T-cell (primary cell): ENCODE measurements around the gene FLRT1. TPM values are rescaled to one million over a fixed set of nuclear protein-coding genes. Genes with fewer than 3 reads are reported as not detected.

ENCODE experiments used
- ATAC-seq, 4 experiments: fragments of 200-7000 bp in 3 of 4; fragments of 150-1000 bp in 1 of 4; cut with Tn5 transposase; replicated peaks in 1 of 4; 1 replicate in 3 of 4; 2 replicates in 1 of 4; pipeline ENCODE4 v1.10.0; 2021; ENCODE audit warnings: moderate library complexity in 3 of 4, mild to moderate bottlenecking in 2 of 4, moderate number of reproducible peaks in 1 of 4
- CTCF ChIA-PET, 2 donors: fragments of 300-600 bp; sonication (Branson Sonifier 250); formaldehyde crosslinking; loops; one replicate each; lab custom pipeline; 2022; ENCODE audit warnings: antibody characterized with exemption in 2 of 2; lab: Charles Lee
- POLR2A ChIA-PET, 2 donors: fragments of 300-600 bp; sonication (Branson Sonifier 250); formaldehyde crosslinking; loops; one replicate each; lab custom pipeline; 2022; ENCODE audit warnings: antibody characterized with exemption in 2 of 2; lab: Charles Lee
- DNase-seq, 35 experiments: peaks; one replicate each; pipeline versions ENCODE4 v3.0.0 to v3.0.0-alpha.2; 2013 to 2023
- H3K27ac ChIP-seq: one replicate; pipeline ENCODE4 v1.5.1; 2013; ENCODE audit warnings: low read length
- H3K27me3 ChIP-seq, 2 experiments: replicated peaks in 1 of 2; 1 replicate in 1 of 2; 2 replicates in 1 of 2; pipeline versions ENCODE4 v1.6.1 to v1.7.0; 2013; ENCODE audit warnings: low read length in 1 of 2, mixed read lengths in 1 of 2; ENCODE audit not compliant: control insufficient read depth in 2 of 2, insufficient read depth in 2 of 2; ENCODE audit errors: extremely low read depth in 1 of 2
- H3K36me3 ChIP-seq, 2 donors: 1 replicate in 1 of 2; 2 replicates in 1 of 2; pipeline versions ENCODE4 v1.6.1 to v1.7.0; 2013; ENCODE audit warnings: low read length in 1 of 2; ENCODE audit not compliant: control insufficient read depth in 2 of 2, insufficient read depth in 1 of 2; ENCODE audit errors: extremely low read depth in 1 of 2
- H3K4me1 ChIP-seq, 2 experiments: 1 replicate in 1 of 2; 2 replicates in 1 of 2; pipeline versions ENCODE4 v1.6.1 to v1.7.0; 2013; ENCODE audit warnings: low read length in 2 of 2, mixed read lengths in 1 of 2; ENCODE audit not compliant: insufficient read depth in 2 of 2, control insufficient read depth in 1 of 2; ENCODE audit errors: extremely low read depth in 1 of 2
- H3K4me3 ChIP-seq, 2 donors: 1 replicate in 1 of 2; 2 replicates in 1 of 2; pipeline versions ENCODE4 v1.5.1 to v1.7.0; 2013; ENCODE audit warnings: mild to moderate bottlenecking in 2 of 2, low read length in 1 of 2, moderate library complexity in 1 of 2; ENCODE audit not compliant: control insufficient read depth in 1 of 2; ENCODE audit errors: extremely low read depth in 1 of 2
- H3K9me3 ChIP-seq: 2 replicates; pipeline ENCODE4 v1.7.0; 2013
- H3K27ac Mint-ChIP-seq, 2 donors: one replicate each; pipeline ENCODE4 v1.8.0; 2020 to 2021; ENCODE audit warnings: mild to moderate bottlenecking in 2 of 2, mixed read lengths in 2 of 2
- H3K27me3 Mint-ChIP-seq, 2 donors: one replicate each; pipeline ENCODE4 v1.8.0; 2021 to 2022; ENCODE audit warnings: mixed read lengths in 2 of 2
- H3K36me3 Mint-ChIP-seq: one replicate; pipeline ENCODE4 v1.8.0; 2021; ENCODE audit warnings: mixed read lengths
- H3K4me1 Mint-ChIP-seq, 3 donors: one replicate each; pipeline ENCODE4 v1.8.0; 2020 to 2022; ENCODE audit warnings: mixed read lengths in 3 of 3, mild to moderate bottlenecking in 1 of 3
- H3K4me3 Mint-ChIP-seq, 3 donors: one replicate each; pipeline ENCODE4 v1.8.0; 2020 to 2022; ENCODE audit warnings: mild to moderate bottlenecking in 3 of 3, mixed read lengths in 3 of 3, moderate library complexity in 3 of 3
- H3K9me3 Mint-ChIP-seq, 3 donors: one replicate each; pipeline ENCODE4 v1.8.0; 2020 to 2022; ENCODE audit warnings: mixed read lengths in 3 of 3
- WGBS: methylation state at CpG from one replicate; pipeline ENCODE4 v1.1.5; 2013; ENCODE audit warnings: missing lambda C conversion rate; ENCODE audit not compliant: insufficient coverage; 5-methylcytosine and 5-hydroxymethylcytosine counted together
- total RNA-seq, 35 experiments: library from RNA in 6 of 35; stranded (reverse) in 6 of 35; fragments of 120-200 nt in 1 of 35; gene quantifications; one replicate each; pipeline versions ENCODE4 v1.2.1 to v1.2.4 and lab custom pipeline; 2013 to 2026

The FLRT1 gene
- total RNA-seq, 5 donors from 2014 or later (not counting 1 experiment from before 2014, with no cell fraction given): not detected

GRCh38 chr11:64065712-64066111 is 30.0 kb downstream of the FLRT1 start:
- Mint-ChIP-seq H3K27ac (no peak overlapping the region), H3K4me1 (peaks cover 6 to 9% (median 8%) of the 10 kb centered on the region in 3 donors), H3K27me3 (peaks cover 13 to 20% of the 10 kb centered on the region in 2 donors), H3K9me3 (no peaks in the 10 kb centered on the region), H3K4me3 (no peak overlapping the region), H3K36me3 (no peaks in the 10 kb centered on the region)
- whole genome bisulfite sequencing: no CpG with 5 or more reads among the region's 10 CpGs
- no peak overlapping the region for H3K4me3 ChIP-seq
- H3K27me3 ChIP-seq: peaks cover 0 to 54% of the 10 kb centered on the region in 2 experiments
- ChIA-PET POLR2A (no interaction called here), CTCF (no interaction called here)
- H3K36me3 ChIP-seq: no peaks in the 10 kb centered on the region
- DNase-seq (no peak), ATAC-seq (no peak)
- H3K27ac ChIP-seq: no peak overlapping the region
- H3K4me1 ChIP-seq: peaks cover 0 to 19% of the 10 kb centered on the region in 2 experiments
- no peaks in the 10 kb centered on the region for H3K9me3 ChIP-seq

- Histone ChIP-seq H3K4me3 (no peak overlapping the region), H3K27me3 (peaks cover 0 to 37% of the 10 kb centered on the region in 2 experiments), H3K36me3 (no peaks in the 10 kb centered on the region), H3K27ac (no peak overlapping the region), H3K4me1 (peaks cover 0 to 10% of the 10 kb centered on the region in 2 experiments), H3K9me3 (no peaks in the 10 kb centered on the region)
- peaks cover 5 to 9% of the 10 kb centered on the region in 2 donors for H3K27me3 Mint-ChIP-seq
- peak in 1 of 4 experiments; percentile 53 for ATAC-seq
- no peaks in the 10 kb centered on the region for H3K4me1 Mint-ChIP-seq
- no peaks in the 10 kb centered on the region for H3K9me3 Mint-ChIP-seq
- no peaks in the 10 kb centered on the region for H3K36me3 Mint-ChIP-seq
- ChIA-PET POLR2A (no interaction called here), CTCF (no interaction called here)
- 55% methylated on average over 3 of the region's 26 CpGs for WGBS
- H3K4me3 Mint-ChIP-seq: no peak overlapping the region
- no peak overlapping the region for H3K27ac Mint-ChIP-seq
- DNase-seq: peak in 5 of 35 experiments; percentile 3 to 37 (median 15)
Measured at GRCh38 chr11:64067230-64067993, 31.7 kb downstream of the FLRT1 start.

GRCh38 chr11:64068705-64069400 is 33.1 kb downstream of the FLRT1 start:
- ATAC-seq (no peak), DNase-seq (no peak)
- ChIA-PET CTCF (interaction anchor here in 1 of 2 donors (0.6 kb wide), 1 partner anchor 12 kb away, joined by 3 read pairs; no protein-coding TSS in a partner anchor), POLR2A (no interaction called here)
- no peaks in the 10 kb centered on the region for H3K36me3 Mint-ChIP-seq
- H3K4me3 ChIP-seq: no peak overlapping the region
- no peaks in the 10 kb centered on the region for H3K9me3 Mint-ChIP-seq
- H3K27me3 Mint-ChIP-seq: peaks cover 0 to 1% of the 10 kb centered on the region in 2 donors
- WGBS: 90% methylated on average over 20 of the region's 20 CpGs
- no peak overlapping the region for H3K27ac Mint-ChIP-seq
- no peak overlapping the region for H3K27ac ChIP-seq
- H3K4me1 ChIP-seq: peaks cover 0 to 14% of the 10 kb centered on the region in 2 experiments
- no peaks in the 10 kb centered on the region for H3K9me3 ChIP-seq
- H3K27me3 ChIP-seq: peaks cover 0 to 23% of the 10 kb centered on the region in 2 experiments
- H3K4me1 Mint-ChIP-seq: peaks cover 0 to 2% (median 0%) of the 10 kb centered on the region in 3 donors
- H3K36me3 ChIP-seq: no peaks in the 10 kb centered on the region
- H3K4me3 Mint-ChIP-seq: no peak overlapping the region

GRCh38 chr11:64069401-64070313 is 33.9 kb downstream of the FLRT1 start:
- WGBS: 89% methylated on average over 20 of the region's 23 CpGs
- Mint-ChIP-seq H3K9me3 (no peaks in the 10 kb centered on the region), H3K36me3 (no peaks in the 10 kb centered on the region), H3K27ac (no peak overlapping the region), H3K4me3 (no peak overlapping the region), H3K4me1 (peaks cover 4 to 8% (median 7%) of the 10 kb centered on the region in 3 donors), H3K27me3 (peaks cover 0 to 1% of the 10 kb centered on the region in 2 donors)
- H3K36me3 ChIP-seq: no peaks in the 10 kb centered on the region
- H3K27ac ChIP-seq: no peak overlapping the region
- peaks cover 0 to 22% of the 10 kb centered on the region in 2 experiments for H3K4me1 ChIP-seq
- ChIA-PET CTCF (no interaction called here), POLR2A (no interaction called here)
- ATAC-seq (no peak), DNase-seq (no peak)
- H3K27me3 ChIP-seq: peaks cover 0 to 15% of the 10 kb centered on the region in 2 experiments
- no peak overlapping the region for H3K4me3 ChIP-seq
- H3K9me3 ChIP-seq: no peaks in the 10 kb centered on the region

- Mint-ChIP-seq H3K4me3 (no peak overlapping the region), H3K4me1 (peaks cover 4 to 10% (median 7%) of the 10 kb centered on the region in 3 donors), H3K27ac (no peak overlapping the region), H3K27me3 (peaks cover 0 to 1% of the 10 kb centered on the region in 2 donors), H3K9me3 (no peaks in the 10 kb centered on the region), H3K36me3 (no peaks in the 10 kb centered on the region)
- peaks cover 0 to 9% of the 10 kb centered on the region in 2 experiments for H3K27me3 ChIP-seq
- H3K4me1 ChIP-seq: peaks cover 0 to 27% of the 10 kb centered on the region in 2 experiments
- H3K36me3 ChIP-seq: no peaks in the 10 kb centered on the region
- CTCF ChIA-PET: no interaction called here
- ATAC-seq (no peak), DNase-seq (no peak)
- no peaks in the 10 kb centered on the region for H3K9me3 ChIP-seq
- 96% methylated on average over 7 of the region's 12 CpGs for WGBS
- POLR2A ChIA-PET: no interaction called here
- H3K4me3 ChIP-seq: no peak overlapping the region
- H3K27ac ChIP-seq: no peak overlapping the region
Measured at GRCh38 chr11:64070314-64070681, 34.6 kb downstream of the FLRT1 start.

- Mint-ChIP-seq H3K27ac (no peak overlapping the region), H3K4me1 (peaks cover 4 to 10% (median 7%) of the 10 kb centered on the region in 3 donors), H3K4me3 (no peak overlapping the region), H3K9me3 (no peaks in the 10 kb centered on the region), H3K27me3 (no peaks in the 10 kb centered on the region), H3K36me3 (no peaks in the 10 kb centered on the region)
- 91% methylated on average over 19 of the region's 20 CpGs for WGBS
- no peaks in the 10 kb centered on the region for H3K9me3 ChIP-seq
- ATAC-seq (no peak), DNase-seq (no peak)
- no peak overlapping the region for H3K4me3 ChIP-seq
- peaks cover 0 to 24% of the 10 kb centered on the region in 2 experiments for H3K4me1 ChIP-seq
- peaks cover 0 to 4% of the 10 kb centered on the region in 2 experiments for H3K27me3 ChIP-seq
- no peaks in the 10 kb centered on the region for H3K36me3 ChIP-seq
- ChIA-PET POLR2A (no interaction called here), CTCF (no interaction called here)
- H3K27ac ChIP-seq: no peak overlapping the region
Measured at GRCh38 chr11:64071849-64072248, 36.1 kb downstream of the FLRT1 start.
